Measurements from ENCODE around the gene IL13RA1. TPM values are rescaled to one million over a fixed set of nuclear protein-coding genes. Genes with fewer than 3 reads are reported as not detected.
A peak's percentile ranks its signal among the peaks of the same experiment; 100 is the strongest.

The IL13RA1 gene
- total RNA-seq, 1 experiment from 2014 or later, result 28.2 TPM

DNA sequence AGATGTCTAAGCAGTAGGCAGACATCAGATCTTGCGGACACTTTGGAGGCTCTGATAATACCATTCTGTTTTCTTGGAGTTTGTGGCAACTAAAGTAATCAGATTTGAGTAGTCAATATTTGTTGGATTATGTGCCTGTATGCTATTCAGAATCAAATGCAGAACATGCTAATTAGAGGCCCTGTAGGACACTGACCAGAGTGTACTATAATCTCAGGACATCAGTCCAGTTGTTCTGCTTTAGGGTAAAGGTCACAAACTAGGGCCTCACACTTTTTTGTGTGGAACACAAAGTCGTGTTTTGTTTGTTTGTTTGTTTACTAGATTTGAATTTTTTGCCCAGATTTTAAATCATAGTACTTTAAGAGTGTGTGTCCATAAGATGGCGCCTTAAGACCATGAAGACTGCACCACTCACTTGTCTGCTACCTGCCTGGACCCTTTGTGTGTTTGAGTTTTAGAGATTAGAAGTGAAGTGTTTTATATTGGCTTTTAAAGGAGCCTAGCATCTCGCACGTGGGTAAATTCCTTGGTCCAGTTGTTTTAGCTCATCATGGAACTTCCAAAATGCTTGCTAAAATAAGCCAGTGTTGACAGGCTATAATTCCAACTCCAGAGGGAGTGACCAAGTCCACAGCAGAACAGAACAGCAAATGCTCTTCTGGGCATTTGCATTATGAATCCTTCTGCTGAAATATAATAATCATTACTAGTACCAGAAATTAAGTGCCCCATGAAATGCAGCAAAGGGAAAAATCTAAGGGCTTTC, 34.7 kb downstream of the IL13RA1 start:
- no peak overlapping the region for H3K9ac ChIP-seq (ENCODE audit: low read length)
- ChIA-PET POLR2A (no interaction called here), CTCF (no interaction called here), RAD21 (ENCODE audit: low non-redundant PET in 1 of 2, low total read pairs in 2 of 2, uncharacterized antibody in 2 of 2, unreplicated experiment in 2 of 2) (no interaction called here)
- H3K27me3 ChIP-seq (ENCODE audit: insufficient read depth, low read length), result no peaks in the 10 kb centered on the region
- no peaks in the 10 kb centered on the region for H3K36me3 ChIP-seq (ENCODE audit: control insufficient read depth in 1 of 2, insufficient read depth in 2 of 2, low read length in 2 of 2)
- H3K4me1 ChIP-seq (ENCODE audit: control insufficient read depth in 1 of 2, insufficient read depth in 2 of 2, low read length in 2 of 2), result no peaks in the 10 kb centered on the region
- TF ChIP-seq EZH2phosphoT487 (IDR thresholded peaks at IDR 0.05; ENCODE audit: borderline replicate concordance), result no peak
- TF ChIP-seq EZH2 (IDR thresholded peaks at IDR 0.05), result no peak
- TF ChIP-seq POLR2AphosphoS5 (IDR thresholded peaks at IDR 0.05; ENCODE audit: low read depth, low read length), result no peak
- TF ChIP-seq ZFX (IDR thresholded peaks at IDR 0.05), result no peak
- peak; percentile 38; the same call in 1 of the 2 replicates for TF ChIP-seq RAD21 (IDR thresholded peaks at IDR 0.05; ENCODE audit: low read depth)
- intact Hi-C loops (cut with micrococcal nuclease), result no loop called here
- ATAC-seq (no peak), DNase-seq (ENCODE audit: low read depth, low spot score) (no peak)
- H2AFZ ChIP-seq (ENCODE audit: low read depth, low read length, poor library complexity, severe bottlenecking), result no peak overlapping the region
- no peaks in the 10 kb centered on the region for H3K9me2 ChIP-seq (ENCODE audit: insufficient read depth)
- H4K20me1 ChIP-seq (ENCODE audit: insufficient read depth), result no peaks in the 10 kb centered on the region
- no peak overlapping the region for H3K4me2 ChIP-seq (ENCODE audit: low read length)
- no peaks in the 10 kb centered on the region for H3K9me3 ChIP-seq (ENCODE audit: control insufficient read depth in 1 of 2, insufficient read depth in 1 of 2, low read depth in 1 of 2, low read length in 2 of 2)
- H3K27ac ChIP-seq (ENCODE audit: low read depth, low read length), result no peak overlapping the region
- no TSS peak for BruUV-seq (replicated peaks)
- H3K79me2 ChIP-seq (ENCODE audit: insufficient read depth, low read length), result no peaks in the 10 kb centered on the region
- H3K4me3 ChIP-seq (replicated peaks in 1 of 2; ENCODE audit: low read depth in 1 of 2, low read length in 2 of 2), result no peak overlapping the region

GRCh38 chrX:118763489-118763888, 36.1 kb downstream of the IL13RA1 start:
- intact Hi-C loops (cut with micrococcal nuclease), result no loop called here
- Histone ChIP-seq H3K36me3 (ENCODE audit: control insufficient read depth in 1 of 2, insufficient read depth in 2 of 2, low read length in 2 of 2) (no peaks in the 10 kb centered on the region), H3K9me3 (ENCODE audit: control insufficient read depth in 1 of 2, insufficient read depth in 1 of 2, low read depth in 1 of 2, low read length in 2 of 2) (no peaks in the 10 kb centered on the region), H3K27me3 (ENCODE audit: insufficient read depth, low read length) (no peaks in the 10 kb centered on the region), H3K4me2 (ENCODE audit: low read length) (no peak overlapping the region), H3K79me2 (ENCODE audit: insufficient read depth, low read length) (no peaks in the 10 kb centered on the region), H2AFZ (ENCODE audit: low read depth, low read length, poor library complexity, severe bottlenecking) (no peak overlapping the region), H4K20me1 (ENCODE audit: insufficient read depth) (no peaks in the 10 kb centered on the region), H3K4me3 (replicated peaks in 1 of 2; ENCODE audit: low read depth in 1 of 2, low read length in 2 of 2) (no peak overlapping the region), H3K9me2 (ENCODE audit: insufficient read depth) (no peaks in the 10 kb centered on the region), H3K4me1 (ENCODE audit: control insufficient read depth in 1 of 2, insufficient read depth in 2 of 2, low read length in 2 of 2) (no peaks in the 10 kb centered on the region), H3K9ac (ENCODE audit: low read length) (no peak overlapping the region), H3K27ac (ENCODE audit: low read depth, low read length) (no peak overlapping the region)
- POLR2A ChIA-PET, result no interaction called here
- CTCF ChIA-PET, result no interaction called here
- RAD21 ChIA-PET (ENCODE audit: low non-redundant PET in 1 of 2, low total read pairs in 2 of 2, uncharacterized antibody in 2 of 2, unreplicated experiment in 2 of 2), result no interaction called here
- no TSS peak for BruUV-seq (replicated peaks)
- TF ChIP-seq EGR1 (IDR thresholded peaks at IDR 0.05; ENCODE audit: low read depth), result no peak
- TF ChIP-seq SRF (IDR thresholded peaks at IDR 0.05; ENCODE audit: low read depth), result no peak
- no peak for TF ChIP-seq FOSL1 (IDR thresholded peaks at IDR 0.05; ENCODE audit: low read depth)
- no peak for TF ChIP-seq MAX (IDR thresholded peaks at IDR 0.05)
- TF ChIP-seq ZBTB33 (IDR thresholded peaks at IDR 0.05; ENCODE audit: extremely low read depth, insufficient replicate concordance, low read length), result no peak
- no peak for TF ChIP-seq POLR2A (IDR thresholded peaks at IDR 0.05; ENCODE audit: borderline replicate concordance, extremely low read depth, insufficient read depth, insufficient read length)
- TF ChIP-seq RAD21 (IDR thresholded peaks at IDR 0.05; ENCODE audit: low read depth), result no peak
- TF ChIP-seq YY1 (IDR thresholded peaks at IDR 0.05; ENCODE audit: extremely low read depth, insufficient replicate concordance, low read depth, low read length), result no peak
- TF ChIP-seq CBX3 (IDR thresholded peaks at IDR 0.05; ENCODE audit: low read depth), result no peak
- ATAC-seq (no peak), DNase-seq (ENCODE audit: low read depth, low spot score) (no peak)
